Transverse colon (tissue), 4 donors: ENCODE results near the gene TTLL4. TPM values are rescaled to one million over a fixed set of nuclear protein-coding genes. Genes with fewer than 3 reads are reported as not detected.
A peak's percentile ranks its signal among the peaks of the same experiment; 100 is the strongest.

Source experiments
- DNase-seq: peaks from one replicate; pipeline ENCODE4 v3.0.0-alpha.2; 2019
- H3K27ac ChIP-seq, 4 donors: fragments of 200-600 bp; sonication (generic); 2 replicates each; pipeline ENCODE4 v1.5.1; 2016 to 2018; ENCODE audit warnings: inconsistent platforms in 4 of 4
- H3K27me3 ChIP-seq: fragments of 200-600 bp; sonication (generic); 2 replicates; pipeline ENCODE4 v1.5.1; 2017; ENCODE audit warnings: inconsistent platforms
- H3K36me3 ChIP-seq, 4 donors: fragments of 200-600 bp; sonication (generic); 2 replicates each; pipeline ENCODE4 v1.5.1; 2017 to 2019; ENCODE audit warnings: inconsistent platforms in 4 of 4
- H3K4me1 ChIP-seq, 4 donors: fragments of 200-600 bp; sonication (generic); 2 replicates each; pipeline ENCODE4 v1.5.1; 2017 to 2020; ENCODE audit warnings: inconsistent platforms in 4 of 4
- H3K4me3 ChIP-seq, 4 donors: fragments of 200-600 bp; sonication (generic); 1 replicate in 1 of 4; 2 replicates in 3 of 4; pipeline versions ENCODE4 v1.5.1 to v1.6.1; 2017 to 2019; ENCODE audit warnings: inconsistent platforms in 4 of 4
- H3K9me3 ChIP-seq, 2 donors: fragments of 200-600 bp; sonication (generic); 2 replicates each; pipeline ENCODE4 v1.5.1; 2017 to 2019; ENCODE audit warnings: inconsistent platforms in 2 of 2
- CTCF ChIP-seq, 5 experiments: fragments of 200-600 bp in 3 of 5; fragments of 450-650 bp in 2 of 5; sonication (generic) in 3 of 5; IDR thresholded peaks; 1 replicate in 2 of 5; 2 replicates in 3 of 5; pipeline ENCODE4 v1.5.1; 2016 to 2017; ENCODE audit warnings: antibody characterized with exemption in 5 of 5, inconsistent platforms in 3 of 5, mild to moderate bottlenecking in 2 of 5, moderate library complexity in 1 of 5
- EP300 ChIP-seq: sonication (generic); formaldehyde crosslinking; IDR thresholded peaks from one replicate; pipeline ENCODE4 v1.6.1; 2017; ENCODE audit warnings: antibody characterized with exemption, low read depth
- POLR2A ChIP-seq: fragments of 450-650 bp; IDR thresholded peaks from one replicate; pipeline ENCODE4 v1.6.1; 2016; ENCODE audit warnings: antibody characterized with exemption, mild to moderate bottlenecking, moderate library complexity
- POLR2AphosphoS5 ChIP-seq, 3 donors: sonication (generic); formaldehyde crosslinking; IDR thresholded peaks; one replicate each; pipeline ENCODE4 v1.6.1; 2016; ENCODE audit warnings: antibody characterized with exemption in 3 of 3
- WGBS, 2 donors: methylation state at CpG; one replicate each; pipeline ENCODE4 v1.1.5; 2018; ENCODE audit warnings: low coverage in 1 of 2; 5-methylcytosine and 5-hydroxymethylcytosine counted together
- in situ Hi-C, 4 donors: fragments of 200-750 bp; cut with MboI; loops; one replicate each; pipeline versions ENCODE4 v1.15.0 to v1.15.1; 2017; ENCODE audit warnings: low sequenced_read_pairs in 3 of 4, low pct_ligation_motif_present in 1 of 4, low pct_unique_long_range_greater_than_20kb in 1 of 4
- intact Hi-C: fragments of 100-400 bp; cut with DNase I; formaldehyde crosslinking; loops from one replicate; pipeline ENCODE4 v1.15.1; 2023; ENCODE audit warnings: low total_unique reads
- total RNA-seq, 4 donors: library from RNA; depleted of rRNA; stranded (reverse); fragments of >200 nt; gene quantifications; one replicate each; pipeline ENCODE4 v1.1.0, GENCODE V29; 2016

Gene TTLL4
- total RNA-seq, 4 donors from 2014 or later = 6.0 to 26.0 (median 15.9) TPM

- 32 to 33% methylated on average over 2 of the region's 2 CpGs for WGBS, 2 donors
- Histone ChIP-seq H3K27ac (peak overlapping the region; percentile 51 to 71 (median 66)), H3K36me3 (no peaks in the 10 kb centered on the region), H3K4me1 (peaks cover 3 to 33% (median 20%) of the 10 kb centered on the region in 4 donors), H3K27me3 (no peaks in the 10 kb centered on the region), H3K4me3 (no peak overlapping the region), H3K9me3 (peaks cover under 1% of the 10 kb centered on the region in 2 donors)
- TF ChIP-seq POLR2A = no peak
- TF ChIP-seq CTCF (IDR thresholded peaks at IDR 0.05) = no peak
- no peak for TF ChIP-seq POLR2AphosphoS5 (IDR thresholded peaks at IDR 0.05)
- no peak for TF ChIP-seq EP300
- no peak for DNase-seq
- intact Hi-C loops = no loop called here
- in situ Hi-C loops = loop anchor here in 2 of 4 donors (10.0 to 25.0 kb wide), 2 partner anchors 102 to 105 kb away; partner anchors contain the start of gene PRKAG3 (in 2 of the 2)
Measured at GRCh38 chr2:218732761-218733158, 22.1 kb downstream of the TTLL4 start.

GRCh38 chr2:218733171-218734021, 22.8 kb downstream of the TTLL4 start:
- Histone ChIP-seq H3K9me3 (no peaks in the 10 kb centered on the region), H3K27ac (peak overlapping the region in 3 of 4 donors; percentile 9 to 64 (median 16)), H3K27me3 (no peaks in the 10 kb centered on the region), H3K4me3 (no peak overlapping the region), H3K4me1 (peaks cover 3 to 33% (median 20%) of the 10 kb centered on the region in 4 donors), H3K36me3 (peaks cover 0 to 5% (median 3%) of the 10 kb centered on the region in 4 donors)
- peak; percentile 12 for DNase-seq
- 89 to 96% methylated on average over 6 of the region's 6 CpGs for WGBS, 2 donors
- in situ Hi-C loops = loop anchor here in 2 of 4 donors (10.0 to 25.0 kb wide), 2 partner anchors 101 to 104 kb away; partner anchors contain the start of gene PRKAG3 (in 2 of the 2)
- no peak for TF ChIP-seq EP300
- TF ChIP-seq POLR2A = no peak
- no peak for TF ChIP-seq POLR2AphosphoS5 (IDR thresholded peaks at IDR 0.05)
- TF ChIP-seq CTCF (IDR thresholded peaks at IDR 0.05) = no peak
- intact Hi-C loops = no loop called here

GRCh38 chr2:218734190-218734975, 23.7 kb downstream of the TTLL4 start:
- Histone ChIP-seq H3K36me3 (peaks cover 0 to 11% (median 5%) of the 10 kb centered on the region in 4 donors), H3K4me1 (peaks cover 3 to 33% (median 20%) of the 10 kb centered on the region in 4 donors), H3K9me3 (no peaks in the 10 kb centered on the region), H3K4me3 (no peak overlapping the region), H3K27me3 (no peaks in the 10 kb centered on the region), H3K27ac (no peak overlapping the region)
- TF ChIP-seq CTCF (IDR thresholded peaks at IDR 0.05) (no peak), POLR2AphosphoS5 (IDR thresholded peaks at IDR 0.05) (no peak), POLR2A (no peak), EP300 (no peak)
- in situ Hi-C loops = loop anchor here in 2 of 4 donors (10.0 to 25.0 kb wide), 2 partner anchors 100 to 103 kb away; partner anchors contain the start of gene PRKAG3 (in 2 of the 2)
- 91 to 95% methylated on average over 6 to 8 of the region's 8 CpGs for WGBS, 2 donors
- intact Hi-C loops = no loop called here
- DNase-seq = no peak

- no peaks in the 10 kb centered on the region for H3K9me3 ChIP-seq
- 94 to 95% methylated on average over 2 of the region's 2 CpGs for WGBS, 2 donors
- intact Hi-C loops (no loop called here), in situ Hi-C loops (loop anchor here in 2 of 4 donors (10.0 to 25.0 kb wide), 2 partner anchors 98 to 101 kb away; partner anchors contain the start of gene PRKAG3 (in 2 of the 2))
- H3K36me3 ChIP-seq = peaks cover 0 to 14% (median 7%) of the 10 kb centered on the region in 4 donors
- no peak overlapping the region for H3K4me3 ChIP-seq
- no peaks in the 10 kb centered on the region for H3K27me3 ChIP-seq
- no peak for TF ChIP-seq POLR2AphosphoS5 (IDR thresholded peaks at IDR 0.05)
- no peak for TF ChIP-seq POLR2A
- no peak for TF ChIP-seq CTCF (IDR thresholded peaks at IDR 0.05)
- no peak for TF ChIP-seq EP300
- no peak for DNase-seq
- no peak overlapping the region for H3K27ac ChIP-seq
- peaks cover 3 to 26% (median 16%) of the 10 kb centered on the region in 4 donors for H3K4me1 ChIP-seq
Measured at GRCh38 chr2:218736531-218736930, 25.9 kb downstream of the TTLL4 start.
